Posterior cingulate gyrus (tissue), 11 donors: ENCODE data around the gene ARHGAP35.
"Not testable (repeated sequence)": the region's sequence is repeated elsewhere in the genome, so short reads cannot be mapped to it uniquely, and the experiment has no call there.

ENCODE experiments used
- DNase-seq, 10 donors: peaks; one replicate each; pipeline versions ENCODE4 v3.0.0 to v3.0.0-alpha.2; 2020 to 2021; ENCODE audit warnings: mixed read lengths in 3 of 10
- intact Hi-C: fragments of 100-400 bp; cut with DNase I; formaldehyde crosslinking; loops from one replicate; pipeline ENCODE4 v1.15.1; 2023

Gene ARHGAP35

GRCh38 chr19:46860846-46861690 is at the start of gene ARHGAP35:
Gene ARHGAP35, plus strand, starts transcription at chr19:46860997. Its CDS starts 57,679 bp downstream, at chr19:46918676.
- DNase-seq: peak in 5 of 10 donors; percentile 16 to 79 (median 59)
- intact Hi-C loops: loop anchor here (5.0 kb wide), 1 partner anchor 251 kb away; the partner anchor contains the start of gene ZC3H4

- intact Hi-C loops: no loop called here
- no peak for DNase-seq
These were observed 47.6 kb upstream of the ARHGAP35 start for GRCh38 chr19:46812977-46813838.

- peak in 1 of 10 donors; percentile 17 for DNase-seq
- intact Hi-C loops: no loop called here
These were observed 46.9 kb upstream of the ARHGAP35 start for GRCh38 chr19:46813839-46814358.

- intact Hi-C loops: no loop called here
- no peak for DNase-seq
These were observed 44.8 kb upstream of the ARHGAP35 start for GRCh38 chr19:46815833-46816627.

- DNase-seq: no peak
- intact Hi-C loops: no loop called here
These were observed 42.0 kb upstream of the ARHGAP35 start for GRCh38 chr19:46818812-46819211.

DNA sequence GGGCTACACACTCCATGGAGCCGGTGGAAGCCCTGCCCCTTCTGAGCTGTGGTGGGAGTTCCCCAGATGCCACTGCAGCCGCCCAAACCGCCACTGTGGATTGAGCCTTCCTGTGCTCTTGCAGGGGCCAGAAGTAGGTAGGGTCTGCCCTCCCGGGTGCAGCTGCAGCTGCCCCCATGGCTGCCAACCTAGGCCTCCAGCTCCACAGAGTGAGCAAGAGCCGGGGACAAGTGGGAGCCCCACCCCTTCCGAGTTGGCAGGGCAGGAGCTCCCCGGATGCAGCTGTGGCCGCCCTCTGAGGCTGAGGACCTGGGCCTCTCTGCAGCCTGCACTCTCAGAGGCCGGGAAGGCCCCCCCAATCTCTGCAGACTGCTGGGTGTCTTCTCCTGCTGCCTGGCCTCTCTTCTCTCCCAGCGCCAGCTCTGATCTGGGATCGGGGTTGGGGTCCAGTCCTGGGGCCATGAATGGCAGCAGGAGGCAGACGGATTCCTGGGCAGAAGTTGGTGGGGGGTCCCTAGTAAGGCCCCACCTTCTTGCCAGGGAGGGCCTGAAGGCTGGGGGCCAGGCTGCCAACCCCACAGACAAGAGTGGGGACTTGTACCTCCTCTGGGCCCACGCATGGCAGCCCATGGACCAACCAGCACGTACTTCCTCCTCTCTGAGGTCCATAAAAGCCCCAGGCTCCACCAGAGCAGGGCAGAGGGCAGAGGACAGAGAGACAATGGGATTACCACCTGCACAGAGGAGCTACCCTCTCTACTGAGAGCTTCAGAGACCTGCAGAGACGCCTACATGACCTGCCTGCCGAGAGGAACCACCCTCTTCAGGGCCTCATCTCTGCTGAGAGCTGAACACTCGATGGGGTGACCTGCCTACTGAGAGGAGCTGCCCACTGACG is 39.0 kb upstream of the ARHGAP35 start:
- intact Hi-C loops: no loop called here
- DNase-seq: no peak

GRCh38 chr19:46822410-46822787 is 38.4 kb upstream of the ARHGAP35 start:
- DNase-seq, intact Hi-C loops: not testable (repeated sequence)

DNA sequence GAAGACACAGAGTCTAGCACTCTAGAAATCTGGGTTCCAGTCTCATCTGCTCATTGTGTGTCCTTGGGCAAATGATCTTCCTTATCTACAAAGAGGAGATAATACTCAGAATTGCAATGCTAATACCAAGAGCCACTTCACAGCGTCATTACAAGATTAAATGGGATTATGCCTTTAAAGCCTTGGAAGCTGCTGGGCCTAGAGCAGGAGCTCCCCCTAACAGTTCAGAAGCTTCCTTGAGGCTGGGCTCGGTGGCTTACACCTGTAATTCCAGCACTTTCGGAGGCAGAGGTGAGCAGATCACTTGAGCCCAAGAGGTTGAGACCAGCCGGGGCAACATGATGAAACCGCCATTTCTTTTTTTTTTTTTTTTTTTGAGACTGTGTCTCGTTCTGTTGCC is 37.7 kb upstream of the ARHGAP35 start:
- no peak for DNase-seq
- intact Hi-C loops: no loop called here

- DNase-seq: no peak
- intact Hi-C loops: no loop called here
These were observed 35.7 kb upstream of the ARHGAP35 start for GRCh38 chr19:46824890-46825730.

- intact Hi-C loops: no loop called here
- DNase-seq: no peak
These were observed 35.1 kb upstream of the ARHGAP35 start for GRCh38 chr19:46825731-46826055.

DNA sequence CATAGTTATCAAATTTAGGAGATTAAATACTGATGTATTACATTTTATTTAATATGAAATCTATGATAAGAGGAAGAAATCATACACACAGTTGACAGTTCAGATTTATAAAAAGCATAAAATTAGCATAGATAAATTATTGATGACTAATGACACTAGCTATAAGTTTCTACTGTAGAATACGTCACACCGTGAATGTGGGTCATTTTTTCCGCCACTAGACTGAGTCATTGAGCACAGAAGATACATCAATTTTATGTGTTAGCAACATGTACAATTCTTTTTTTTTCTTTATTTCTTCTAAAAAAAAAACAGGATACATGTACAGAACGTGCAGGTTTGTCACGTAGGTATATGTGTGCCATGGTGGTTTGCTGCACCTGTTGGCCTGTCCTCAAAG is 32.3 kb upstream of the ARHGAP35 start:
- no peak for DNase-seq
- intact Hi-C loops: no loop called here

GRCh38 chr19:46830864-46831263 is 29.9 kb upstream of the ARHGAP35 start:
- intact Hi-C loops: no loop called here
- no peak for DNase-seq

- no peak for DNase-seq
- intact Hi-C loops: no loop called here
These were observed 26.7 kb upstream of the ARHGAP35 start for GRCh38 chr19:46834121-46834520.

- DNase-seq: no peak
- intact Hi-C loops: no loop called here
These were observed 25.8 kb upstream of the ARHGAP35 start for GRCh38 chr19:46834984-46835383.

DNA sequence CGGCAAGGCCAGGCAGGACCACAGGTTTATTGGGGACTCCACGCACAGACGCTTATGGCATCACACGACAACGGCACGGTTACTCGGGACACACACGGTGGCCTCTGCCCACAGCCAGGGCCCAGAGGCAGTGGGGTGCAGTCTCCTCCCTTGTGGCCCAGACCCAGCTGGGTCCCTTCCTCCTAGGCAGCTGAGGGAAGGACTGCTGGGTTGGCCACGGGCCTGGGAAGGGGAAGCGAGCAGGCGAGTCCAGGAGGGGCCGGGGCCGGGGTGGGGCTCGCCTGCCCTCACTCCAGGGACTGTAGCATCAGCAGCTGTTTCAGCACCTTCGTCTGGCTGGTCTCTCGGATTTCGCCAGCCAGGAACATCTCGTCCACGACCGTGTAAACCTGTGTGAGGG is 22.6 kb upstream of the ARHGAP35 start:
- DNase-seq: no peak
- intact Hi-C loops: no loop called here

DNA sequence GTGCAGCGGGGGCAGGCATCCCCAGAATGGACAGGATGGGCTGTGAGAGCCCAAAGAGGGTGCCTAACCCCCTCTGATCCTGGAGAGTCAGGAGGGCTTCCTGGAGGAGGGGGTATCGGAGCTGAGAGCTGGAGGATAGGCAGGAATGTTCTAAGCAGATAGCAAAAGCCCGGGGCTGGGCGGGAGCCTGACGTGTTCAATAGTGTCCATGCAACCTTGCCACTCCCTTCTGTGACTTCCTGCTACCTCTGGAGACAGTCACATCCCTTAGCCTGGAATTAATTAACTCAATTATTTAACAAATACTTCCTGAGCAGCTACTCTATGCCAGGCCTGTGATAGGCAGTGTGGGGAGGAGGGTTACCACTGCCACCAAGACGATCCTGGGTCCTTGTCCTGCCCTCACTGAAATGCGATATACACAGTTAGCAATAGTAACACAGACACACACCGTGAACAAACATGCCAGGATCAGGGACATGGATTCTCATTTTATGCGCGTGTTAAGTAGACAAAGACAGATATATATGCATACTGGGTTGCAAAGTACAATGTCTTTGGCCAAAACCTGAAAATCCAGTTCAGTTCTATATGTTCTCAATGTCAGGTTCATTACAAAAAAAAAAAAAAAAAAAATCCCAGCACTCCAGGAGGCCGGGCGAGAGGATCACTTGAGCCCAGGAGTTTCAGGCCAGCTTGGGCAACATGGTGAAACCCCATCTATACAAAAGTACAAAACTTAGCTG is 20.9 kb upstream of the ARHGAP35 start:
- no peak for DNase-seq
- intact Hi-C loops: loop anchor here (1.0 kb wide), 1 partner anchor 83 kb away; no protein-coding TSS in a partner anchor

DNA sequence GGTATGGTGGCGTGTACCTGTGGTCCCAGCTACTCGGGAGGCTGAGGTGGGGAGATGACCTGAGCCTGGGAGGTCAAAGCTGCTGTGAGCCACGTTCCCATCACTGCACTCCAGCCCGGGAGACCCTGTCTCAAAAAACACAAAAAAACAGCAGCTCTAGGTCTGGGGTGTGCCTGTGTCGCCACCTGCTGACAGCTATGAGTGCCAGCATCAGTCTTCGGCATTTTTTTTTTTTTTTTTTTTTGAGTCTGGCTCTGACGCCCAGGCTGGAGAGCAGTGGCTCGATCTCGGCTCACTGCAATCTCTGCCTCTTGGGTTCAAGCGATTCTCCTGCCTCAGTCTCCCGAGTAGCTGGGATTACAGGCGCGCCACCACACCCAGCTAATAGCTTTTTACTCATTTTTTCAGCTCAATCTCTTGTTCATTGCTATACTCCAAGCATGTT is 20.3 kb upstream of the ARHGAP35 start:
- DNase-seq: peak in 5 of 10 donors; percentile 34 to 91 (median 46)
- intact Hi-C loops: loop anchor here (1.0 kb wide), 1 partner anchor 83 kb away; no protein-coding TSS in a partner anchor
